ENCODE measurements around the gene FBXL13.
"Not testable (repeated sequence)": the region's sequence is repeated elsewhere in the genome, so short reads cannot be mapped to it uniquely, and the experiment has no call there.

FBXL13 gene

GRCh38 chr7:102981451-102981850 is 93.1 kb downstream of the FBXL13 start:
- no peak for DNase-seq

GRCh38 chr7:102979670-102980069 is 94.9 kb downstream of the FBXL13 start:
- no peak for DNase-seq

DNA sequence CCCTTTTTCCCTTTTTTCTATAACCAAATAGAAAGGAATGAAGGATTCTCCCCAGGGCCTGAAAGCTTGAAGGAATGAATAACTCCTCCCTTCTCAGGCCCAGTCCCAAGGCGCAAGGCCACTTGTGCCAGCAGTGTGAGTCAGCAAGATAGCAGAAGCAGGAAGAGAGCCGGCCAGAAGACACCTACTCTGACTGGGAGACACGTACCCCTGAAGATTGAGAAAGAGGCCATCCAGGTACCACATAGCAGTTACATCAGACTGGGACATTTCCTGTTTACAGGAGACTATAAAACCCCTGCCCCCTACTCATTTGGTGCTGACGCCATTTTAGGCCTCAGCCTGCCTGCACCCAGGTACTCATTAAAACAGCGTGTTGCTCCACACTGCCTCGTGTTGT is 96.3 kb downstream of the FBXL13 start:
- no peak for DNase-seq

GRCh38 chr7:102977586-102977985 is 97.0 kb downstream of the FBXL13 start:
- not testable (repeated sequence) for DNase-seq

DNA sequence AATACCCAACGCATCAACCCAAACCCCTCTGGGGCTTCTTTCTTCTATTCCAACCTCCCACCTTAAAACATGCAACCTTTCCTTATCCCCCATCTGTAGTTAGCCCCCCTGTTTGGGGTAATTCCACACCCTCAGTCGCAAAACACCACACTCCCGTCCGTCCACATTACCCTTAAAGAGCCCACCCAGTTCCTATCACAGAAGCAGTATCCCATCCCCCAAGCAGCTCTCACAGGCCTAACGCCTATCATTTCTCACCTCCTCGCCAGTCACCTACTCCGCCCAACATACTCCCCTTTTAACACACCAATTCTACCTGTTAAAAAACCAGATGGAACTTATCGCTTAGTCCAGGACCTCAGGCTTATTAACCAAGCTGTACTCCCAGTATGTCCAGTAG is 98.1 kb downstream of the FBXL13 start:
- DNase-seq: no peak

DNA sequence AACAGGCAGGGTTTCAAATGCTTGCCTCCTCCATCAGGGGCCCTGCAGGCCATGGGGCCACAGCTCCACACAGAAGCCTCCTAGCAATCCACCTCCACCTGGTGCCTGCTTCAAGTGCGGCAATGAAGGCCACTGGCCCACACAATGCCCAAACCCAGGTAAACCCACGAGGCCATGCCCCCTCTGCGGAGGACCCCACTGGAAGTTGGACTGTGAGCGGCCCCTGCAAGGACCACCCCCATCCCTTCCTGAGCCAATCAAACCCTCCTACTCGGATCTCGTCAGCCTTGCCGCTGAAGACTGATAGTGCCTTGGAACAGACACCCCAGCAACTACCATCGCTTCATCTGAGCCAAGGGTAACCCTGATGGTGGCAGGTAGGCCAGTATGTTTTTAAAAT is 98.7 kb downstream of the FBXL13 start:
- no peak for DNase-seq

DNA sequence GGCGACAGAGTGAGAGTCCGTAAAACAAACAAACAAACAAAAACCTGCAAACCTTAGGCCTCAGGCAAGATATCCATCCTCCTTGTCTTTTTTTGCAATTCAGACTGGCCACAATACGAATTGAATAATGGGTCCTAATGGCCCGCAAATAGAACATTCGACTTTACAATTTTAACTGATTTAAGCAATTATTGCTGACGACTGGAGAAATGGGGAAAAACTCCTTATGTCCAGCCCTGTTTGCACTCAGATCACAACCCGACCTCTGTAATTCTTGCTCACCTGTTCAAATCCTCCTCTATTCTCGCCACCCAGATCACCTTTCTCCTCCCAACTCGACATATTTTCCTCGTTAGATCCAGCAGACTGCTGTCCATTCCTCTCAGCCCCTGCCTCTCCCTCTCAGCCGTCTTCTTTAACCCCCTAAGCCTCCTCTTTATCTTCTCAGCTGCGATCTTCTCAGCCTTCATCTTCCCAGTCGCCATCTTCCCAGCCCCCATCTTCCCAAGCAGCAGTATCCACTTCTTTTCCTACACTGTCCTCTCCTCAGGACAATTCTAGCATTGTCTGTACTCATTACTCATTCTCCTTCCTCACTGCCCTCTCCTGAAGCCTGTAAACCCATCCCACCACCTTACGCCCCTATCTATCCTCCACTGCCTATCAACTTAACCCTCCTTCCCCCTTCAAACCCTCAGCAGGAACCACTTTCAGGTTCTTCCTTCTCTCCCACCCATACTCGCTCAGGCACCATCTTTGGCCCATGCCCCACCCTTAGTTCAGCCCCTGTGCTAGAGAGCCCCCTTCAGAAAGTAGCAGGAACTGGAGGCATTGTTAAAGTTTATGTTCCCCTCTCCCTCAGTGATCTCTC is 100.0 kb downstream of the FBXL13 start:
- no peak for DNase-seq

GRCh38 chr7:102973096-102973802 is 101.3 kb downstream of the FBXL13 start:
- no peak for DNase-seq

DNA sequence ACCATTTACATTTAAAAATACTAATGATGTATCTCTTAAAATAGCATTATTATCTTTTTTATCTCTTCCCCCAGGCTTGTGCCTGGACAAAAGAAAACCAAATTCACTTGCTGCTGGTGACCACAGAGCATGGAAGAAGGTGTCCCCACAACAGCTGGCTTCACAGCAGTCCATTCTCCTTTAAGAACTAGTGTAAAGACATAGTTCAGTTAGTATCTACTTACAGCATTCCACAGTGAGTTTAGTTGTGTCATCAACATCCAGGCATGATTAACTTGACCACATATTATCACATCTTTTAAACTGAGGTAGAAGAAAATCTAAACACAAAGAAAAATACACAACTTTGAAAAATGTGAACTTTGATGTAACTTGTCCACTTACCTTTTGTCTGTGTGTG is 106.8 kb downstream of the FBXL13 start:
- no peak for DNase-seq

GRCh38 chr7:102966465-102966864 is 108.1 kb downstream of the FBXL13 start:
- no peak for DNase-seq

GRCh38 chr7:102961993-102962392 is 112.6 kb downstream of the FBXL13 start:
- not testable (repeated sequence) for DNase-seq

- DNase-seq: not testable (repeated sequence)
These were observed 116.6 kb downstream of the FBXL13 start for GRCh38 chr7:102958004-102958403.

GRCh38 chr7:102954359-102954758 is 120.2 kb downstream of the FBXL13 start:
- not testable (repeated sequence) for DNase-seq

GRCh38 chr7:102953406-102953805 is 121.2 kb downstream of the FBXL13 start:
- DNase-seq: no peak

DNA sequence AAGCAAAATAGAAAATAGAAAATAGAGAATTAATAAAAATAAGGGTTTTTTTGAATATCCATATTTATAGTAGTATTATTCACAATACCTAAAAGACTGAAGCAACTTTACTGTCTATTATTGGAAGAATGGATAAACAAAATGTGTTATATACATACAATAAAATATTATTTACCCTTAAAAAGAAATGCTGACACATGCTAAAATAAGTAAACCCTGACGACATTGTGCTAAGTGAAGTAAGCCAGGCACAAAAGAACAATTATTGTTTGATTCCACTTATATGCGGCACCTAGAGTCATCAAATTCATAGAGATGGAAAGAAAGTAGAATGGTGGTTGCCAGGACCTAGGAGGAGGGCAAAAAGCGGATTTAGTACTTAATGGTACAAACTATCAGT is 122.8 kb downstream of the FBXL13 start:
- no peak for DNase-seq

GRCh38 chr7:102944241-102944640 is 130.4 kb downstream of the FBXL13 start:
- no peak for DNase-seq

GRCh38 chr7:102943423-102944169 is 131.0 kb downstream of the FBXL13 start:
- no peak for DNase-seq

DNA sequence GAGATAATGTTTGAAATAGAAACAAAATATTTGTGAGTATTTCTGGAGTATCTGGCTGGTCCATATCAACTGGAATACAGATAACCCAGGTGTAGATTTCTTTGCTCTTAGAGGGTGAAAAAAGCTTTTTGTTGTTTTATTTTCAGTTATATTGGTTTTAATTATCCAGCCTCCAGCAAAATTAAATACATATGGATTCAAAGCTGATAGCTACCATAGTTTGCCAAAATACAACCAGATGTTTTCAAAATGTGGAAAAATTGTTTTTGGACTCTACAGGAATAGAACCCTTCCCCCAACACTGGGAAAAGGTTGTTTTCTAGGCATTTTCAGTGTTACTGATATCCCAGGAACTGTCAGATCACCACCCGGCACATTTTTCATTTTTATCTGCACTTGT is 131.7 kb downstream of the FBXL13 start:
- DNase-seq: no peak

DNA sequence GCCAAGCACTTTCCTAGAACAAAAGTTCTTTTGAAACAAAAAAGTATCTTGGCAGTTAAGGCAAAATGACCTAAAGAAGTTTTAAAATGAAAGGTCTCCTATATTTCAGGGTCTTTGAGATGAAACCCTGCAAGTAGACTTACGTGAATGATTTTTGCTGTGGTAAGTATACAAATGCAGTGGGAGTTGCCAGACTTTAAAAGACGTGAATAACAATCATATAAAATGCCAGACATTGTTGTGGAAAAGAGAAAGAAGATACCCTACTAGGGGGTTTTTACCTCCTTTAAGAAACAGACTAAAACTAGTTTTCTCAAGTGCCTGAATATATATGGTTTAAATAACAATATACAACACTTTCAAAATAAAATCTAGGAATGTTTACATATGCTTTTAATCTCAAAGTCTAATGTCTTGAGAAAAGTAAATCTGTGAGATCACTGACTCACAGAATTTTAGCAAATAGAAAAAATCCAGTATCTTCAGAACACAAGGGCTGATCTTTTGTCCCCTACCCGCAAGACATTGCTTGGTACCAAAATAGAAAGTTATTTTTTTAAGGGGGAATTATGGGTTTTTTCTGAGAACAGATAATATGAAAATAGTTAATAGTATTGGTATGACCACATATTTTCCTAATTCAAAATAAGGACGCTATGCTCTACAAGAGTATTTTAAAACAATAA is 132.3 kb downstream of the FBXL13 start:
- DNase-seq: no peak

DNA sequence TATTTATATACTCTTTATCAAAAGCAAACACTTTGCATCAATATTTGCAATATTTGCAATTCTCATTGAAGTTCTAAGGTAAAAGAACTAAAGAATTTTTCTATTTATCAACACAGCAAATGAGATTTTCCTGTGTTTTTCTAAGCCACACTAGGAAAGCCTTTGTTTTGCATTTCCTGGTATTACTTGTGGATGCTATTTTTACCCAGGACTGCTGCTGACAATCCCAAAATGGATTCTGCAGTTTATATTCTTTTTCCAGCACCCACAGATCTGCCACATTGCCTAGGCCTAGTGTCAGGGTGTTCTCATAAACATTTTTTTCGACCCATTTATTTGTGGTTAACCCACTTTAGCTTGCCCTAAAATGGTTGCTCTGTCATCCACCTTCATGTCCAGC is 135.9 kb downstream of the FBXL13 start:
- no peak for DNase-seq

- DNase-seq: no peak
These were observed 139.0 kb downstream of the FBXL13 start for GRCh38 chr7:102935450-102936115.

GRCh38 chr7:102934701-102935100 is 139.9 kb downstream of the FBXL13 start:
- no peak for DNase-seq
